ENCODE data around the gene UBXN1. TPM values are rescaled to one million over a fixed set of nuclear protein-coding genes. Genes with fewer than 3 reads are reported as not detected.

Gene UBXN1
- total and polyA plus RNA-seq, 5 experiments from 2014 or later, result 188 to 219 (median 218) TPM

DNA sequence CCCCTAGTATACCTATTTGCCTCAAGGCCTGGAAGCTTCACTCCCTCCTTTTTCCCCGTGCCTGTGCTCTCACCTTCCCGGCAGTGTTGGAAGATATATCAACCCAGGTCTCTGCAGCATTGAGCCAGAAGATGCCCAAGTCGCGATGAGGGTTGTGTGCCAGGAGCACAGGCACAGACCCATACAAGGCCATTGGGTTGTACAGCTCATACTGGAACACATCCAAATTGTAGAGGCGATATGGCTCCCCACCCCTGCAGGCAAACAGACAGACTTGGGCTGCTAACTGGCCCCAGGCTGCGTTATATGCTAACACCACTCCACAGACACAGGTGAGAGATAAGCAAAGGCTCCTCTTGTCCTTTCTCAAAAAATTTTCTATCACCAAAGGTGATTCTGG, 46.4 kb downstream of the UBXN1 start:
- Mint-ChIP-seq H3K4me1 (peaks cover 10 to 48% (median 20%) of the 10 kb centered on the region in 4 donors), H3K36me3 (peaks cover 0 to 92% (median 43%) of the 10 kb centered on the region in 3 donors), H3K27me3 (no peaks in the 10 kb centered on the region), H3K9me3 (no peaks in the 10 kb centered on the region), H3K27ac (peak overlapping the region in 8 of 10 donors; percentile 17 to 92 (median 71)), H3K4me3 (no peak overlapping the region)
- DNase-seq, result no peak
- no peak for ATAC-seq
- POLR2A ChIA-PET, result interaction anchor here (1.4 to 1.6 kb wide), 2 partner anchors 10 to 13 kb away, joined by 3 to 13 read pairs; partner anchors contain the start of gene B3GAT3

DNA sequence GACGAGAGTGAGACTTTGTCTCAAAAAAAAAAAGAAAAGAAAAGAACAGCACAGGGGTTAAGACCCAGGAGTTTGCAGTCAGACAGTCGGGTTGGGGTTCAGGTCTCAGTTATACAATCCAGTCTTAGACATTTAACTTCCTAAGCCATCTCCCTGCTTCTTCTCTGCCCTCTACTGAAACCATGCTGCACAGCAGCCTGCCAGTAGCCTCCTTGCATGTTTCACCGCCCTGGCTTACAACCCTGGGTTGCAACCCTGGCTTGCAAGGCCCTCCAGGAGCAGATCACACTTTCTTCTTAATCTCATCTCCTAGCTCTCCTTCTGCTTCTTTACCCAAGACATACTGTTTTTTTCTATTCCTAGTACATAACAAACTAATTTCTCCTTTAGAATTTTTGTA, 51.2 kb downstream of the UBXN1 start:
- Mint-ChIP-seq H3K9me3 (no peaks in the 10 kb centered on the region), H3K36me3 (peaks cover 6 to 80% (median 33%) of the 10 kb centered on the region in 3 donors), H3K4me3 (no peak overlapping the region), H3K4me1 (peaks cover 0 to 15% (median 6%) of the 10 kb centered on the region in 4 donors), H3K27ac (peak overlapping the region in 8 of 10 donors; percentile 24 to 85 (median 54)), H3K27me3 (no peaks in the 10 kb centered on the region)
- no peak for DNase-seq
- ATAC-seq, result peak; percentile 34 to 48
- POLR2A ChIA-PET, result interaction anchor here (0.7 to 3.2 kb wide), 5 partner anchors 10 to 72 kb away, joined by 5 to 21 read pairs (median 9); partner anchors contain the start of genes C11orf98, CSKMT, GANAB and TUT1

Other genes starting within 250 kb of the UBXN1 start
- gene AHNAK, start 132.3 kb downstream of the UBXN1 start, total RNA-seq, result 100 to 1,000 TPM; 227 to 231 TPM
- gene AHNAK, start 132.3 kb downstream of the UBXN1 start, polyA plus RNA-seq, result 10 to 100 TPM in 1 of 3 donors, 1 to 10 TPM in 2; 7.7 to 19.8 (median 9.4) TPM
- gene EEF1G, start 105.2 kb downstream of the UBXN1 start, total RNA-seq, result 1,000 to 10,000 TPM; 2,038 to 2,092 TPM
- gene EEF1G, start 105.2 kb downstream of the UBXN1 start, polyA plus RNA-seq, result 1,000 to 10,000 TPM; 1,637 to 2,152 (median 1,960) TPM
- 10 to 100 TPM; 46.4 to 50.9 TPM for gene TUT1, start 87.5 kb downstream of the UBXN1 start, total RNA-seq
- gene TUT1, start 87.5 kb downstream of the UBXN1 start, polyA plus RNA-seq, result 10 to 100 TPM; 12.8 to 24.4 (median 16.9) TPM
- 100 to 1,000 TPM; 170 to 178 TPM for gene MTA2, start 77.2 kb downstream of the UBXN1 start, total RNA-seq
- gene MTA2, start 77.2 kb downstream of the UBXN1 start, polyA plus RNA-seq, result 10 to 100 TPM; 15.8 to 32.6 (median 21.5) TPM
- gene EML3, start 66.3 kb downstream of the UBXN1 start, total RNA-seq, result 100 to 1,000 TPM; 251 to 255 TPM
- gene EML3, start 66.3 kb downstream of the UBXN1 start, polyA plus RNA-seq, result 10 to 100 TPM; 14.8 to 23.7 (median 15.7) TPM
- gene ROM1, start 65.8 kb downstream of the UBXN1 start, total RNA-seq, result 1 to 10 TPM; 5.4 to 6.1 TPM
- gene ROM1, start 65.8 kb downstream of the UBXN1 start, polyA plus RNA-seq, result 1 to 10 TPM in 2 of 3 donors, under 1 TPM in 1; 0.82 to 1.9 (median 1.8) TPM
- gene B3GAT3, start 57.1 kb downstream of the UBXN1 start, total RNA-seq, result 10 to 100 TPM; 79.8 to 83.8 TPM
- 10 to 100 TPM; 35.6 to 51.3 (median 40.3) TPM for gene B3GAT3, start 57.1 kb downstream of the UBXN1 start, polyA plus RNA-seq
- 100 to 1,000 TPM; 326 to 327 TPM for gene GANAB, start 32.5 kb downstream of the UBXN1 start, total RNA-seq
- 100 to 1,000 TPM; 171 to 197 (median 174) TPM for gene GANAB, start 32.5 kb downstream of the UBXN1 start, polyA plus RNA-seq
- 10 to 100 TPM; 25.8 to 27.4 TPM for gene INTS5, start 25.8 kb downstream of the UBXN1 start, total RNA-seq
- gene INTS5, start 25.8 kb downstream of the UBXN1 start, polyA plus RNA-seq, result 10 to 100 TPM; 27.7 to 58.3 (median 45.6) TPM
- gene C11orf98, start 13.9 kb downstream of the UBXN1 start, total RNA-seq, result 10 to 100 TPM; 51.8 to 58.0 TPM
- gene C11orf98, start 13.9 kb downstream of the UBXN1 start, polyA plus RNA-seq, result 100 to 1,000 TPM in 2 of 3 donors, 10 to 100 TPM in 1; 99.9 to 149 (median 117) TPM
- gene CSKMT, start 13.8 kb downstream of the UBXN1 start, total RNA-seq, result 10 to 100 TPM; 43.6 to 45.0 TPM
- gene CSKMT, start 13.8 kb downstream of the UBXN1 start, polyA plus RNA-seq, result 1 to 10 TPM; 1.8 to 3.7 (median 3.4) TPM
- gene UQCC3, start 7.4 kb downstream of the UBXN1 start, total RNA-seq, result 1 to 10 TPM; 5.4 to 6.6 TPM
- gene UQCC3, start 7.4 kb downstream of the UBXN1 start, polyA plus RNA-seq, result 1 to 10 TPM; 9.1 to 9.7 (median 9.6) TPM
- gene LBHD1, start 6.8 kb downstream of the UBXN1 start, total RNA-seq, result 10 to 100 TPM; 29.5 to 30.9 TPM
- gene LBHD1, start 6.8 kb downstream of the UBXN1 start, polyA plus RNA-seq, result 1 to 10 TPM; 2.4 to 8.3 (median 4.4) TPM
- gene LRRN4CL, start 10.5 kb upstream of the UBXN1 start, total RNA-seq, result under 1 TPM in 1 of 2 experiments, not detected in 1; 0.36 TPM
- not detected for gene LRRN4CL, start 10.5 kb upstream of the UBXN1 start, polyA plus RNA-seq
- 10 to 100 TPM; 37.0 to 50.7 TPM for gene BSCL2, start 28.4 kb upstream of the UBXN1 start, total RNA-seq
- 10 to 100 TPM; 58.2 to 65.0 (median 58.8) TPM for gene BSCL2, start 28.4 kb upstream of the UBXN1 start, polyA plus RNA-seq
- not detected for gene GNG3, start 28.6 kb upstream of the UBXN1 start, total RNA-seq
- under 1 TPM in 1 of 3 donors, not detected in 2; 0.27 TPM for gene GNG3, start 28.6 kb upstream of the UBXN1 start, polyA plus RNA-seq
- 10 to 100 TPM; 81.6 to 84.0 TPM for gene HNRNPUL2, start 48.4 kb upstream of the UBXN1 start, total RNA-seq
- gene HNRNPUL2, start 48.4 kb upstream of the UBXN1 start, polyA plus RNA-seq, result 1 to 10 TPM in 2 of 3 donors, under 1 TPM in 1; 0.99 to 3.0 (median 1.0) TPM
- 10 to 100 TPM; 46.1 to 47.6 TPM for gene TTC9C, start 49.4 kb upstream of the UBXN1 start, total RNA-seq
- 10 to 100 TPM in 2 of 3 donors, 1 to 10 TPM in 1; 8.5 to 18.8 (median 15.4) TPM for gene TTC9C, start 49.4 kb upstream of the UBXN1 start, polyA plus RNA-seq
- 10 to 100 TPM; 27.3 to 27.6 TPM for gene ZBTB3, start 75.1 kb upstream of the UBXN1 start, total RNA-seq
- gene ZBTB3, start 75.1 kb upstream of the UBXN1 start, polyA plus RNA-seq, result 1 to 10 TPM; 2.1 to 6.7 (median 3.6) TPM
- 10 to 100 TPM; 87.8 to 94.0 TPM for gene POLR2G, start 82.5 kb upstream of the UBXN1 start, total RNA-seq
- 100 to 1,000 TPM; 255 to 266 (median 259) TPM for gene POLR2G, start 82.5 kb upstream of the UBXN1 start, polyA plus RNA-seq
- 10 to 100 TPM; 28.6 to 34.9 TPM for gene TAF6L, start 92.3 kb upstream of the UBXN1 start, total RNA-seq
- 10 to 100 TPM in 1 of 3 donors, 1 to 10 TPM in 2; 8.7 to 10.8 (median 8.9) TPM for gene TAF6L, start 92.3 kb upstream of the UBXN1 start, polyA plus RNA-seq
- gene TMEM179B, start 108.3 kb upstream of the UBXN1 start, total RNA-seq, result 10 to 100 TPM; 66.2 to 71.5 TPM
- 100 to 1,000 TPM; 109 to 126 (median 122) TPM for gene TMEM179B, start 108.3 kb upstream of the UBXN1 start, polyA plus RNA-seq
- 10 to 100 TPM; 15.0 to 16.5 TPM for gene TMEM223, start 112.9 kb upstream of the UBXN1 start, total RNA-seq
- 10 to 100 TPM; 39.1 to 57.8 (median 45.5) TPM for gene TMEM223, start 112.9 kb upstream of the UBXN1 start, polyA plus RNA-seq
- 100 to 1,000 TPM; 185 to 191 TPM for gene NXF1, start 126.4 kb upstream of the UBXN1 start, total RNA-seq
- 10 to 100 TPM; 38.4 to 82.9 (median 62.8) TPM for gene NXF1, start 126.4 kb upstream of the UBXN1 start, polyA plus RNA-seq
- 10 to 100 TPM; 55.6 to 61.7 TPM for gene STX5, start 153.0 kb upstream of the UBXN1 start, total RNA-seq
- gene STX5, start 153.0 kb upstream of the UBXN1 start, polyA plus RNA-seq, result 10 to 100 TPM; 25.4 to 30.4 (median 26.2) TPM
- gene TEX54, start 153.8 kb upstream of the UBXN1 start, total RNA-seq, result under 1 TPM; 0.88 to 0.91 TPM
- 1 to 10 TPM; 1.6 to 2.2 (median 1.7) TPM for gene TEX54, start 153.8 kb upstream of the UBXN1 start, polyA plus RNA-seq
- gene WDR74, start 160.5 kb upstream of the UBXN1 start, total RNA-seq, result 100 to 1,000 TPM; 129 to 130 TPM
- gene WDR74, start 160.5 kb upstream of the UBXN1 start, polyA plus RNA-seq, result 10 to 100 TPM; 35.7 to 64.0 (median 49.4) TPM
- gene SLC3A2, start 201.8 kb upstream of the UBXN1 start, total RNA-seq, result 100 to 1,000 TPM; 352 to 353 TPM
- 100 to 1,000 TPM; 119 to 164 (median 125) TPM for gene SLC3A2, start 201.8 kb upstream of the UBXN1 start, polyA plus RNA-seq
- gene CHRM1, start 242.3 kb upstream of the UBXN1 start, total RNA-seq, result not detected
- gene CHRM1, start 242.3 kb upstream of the UBXN1 start, polyA plus RNA-seq, result not detected